DMS153 treated with DMSO at 0.1 percent for 48 hours (cell line): ENCODE results near the gene DBI.
A peak's percentile ranks its signal among the peaks of the same experiment; 100 is the strongest.

Source experiments
- DNase-seq: peaks from one replicate; lab custom pipeline; 2025; ENCODE audit not compliant: unreplicated experiment; lab: John Stamatoyannopoulos, UW

The DBI gene

DNA sequence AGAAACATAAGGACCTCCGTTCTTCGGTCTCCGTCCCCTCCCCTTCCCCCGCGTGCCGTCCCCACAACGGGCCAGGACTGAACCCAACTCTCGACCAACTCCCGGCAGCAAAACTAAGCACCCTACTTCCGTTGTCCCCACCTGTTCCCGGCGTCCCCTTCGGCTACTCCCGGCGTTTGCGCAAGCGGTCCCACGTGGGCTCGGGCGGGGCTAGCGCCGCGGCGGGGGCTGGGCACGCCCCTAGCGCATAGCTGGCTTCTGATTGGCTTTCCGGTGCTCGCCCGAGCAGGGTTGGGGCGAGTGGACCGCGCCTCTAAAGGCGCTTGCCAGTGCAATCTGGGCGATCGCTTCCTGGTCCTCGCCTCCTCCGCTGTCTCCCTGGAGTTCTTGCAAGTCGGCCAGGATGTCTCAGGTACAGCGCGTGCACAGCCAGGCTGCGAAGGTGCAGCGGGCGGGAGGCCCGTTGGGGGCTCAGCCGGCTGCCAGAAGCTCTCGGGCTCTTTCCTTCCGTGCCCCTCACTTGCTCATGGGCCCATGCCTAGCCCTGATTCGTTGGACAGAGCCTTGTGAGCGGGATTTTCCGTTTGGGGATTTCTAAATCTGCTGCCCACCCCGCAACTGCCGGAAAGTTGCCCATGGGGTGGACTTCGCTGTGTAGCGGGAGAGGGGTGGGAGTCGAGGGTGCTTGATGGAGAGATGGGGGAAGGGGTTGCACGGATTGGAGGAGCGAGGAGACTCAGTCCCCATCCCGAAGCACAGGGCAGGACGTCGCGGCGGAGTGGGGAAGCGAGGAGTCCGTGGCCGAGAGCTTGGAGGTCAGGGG is at the start of gene DBI, which contains the start of gene C2orf76:
TSS of gene DBI (plus strand) at position 329 of the 823 bp plus-strand sequence. CDS start at position 404, 75 bp downstream.
TSS of gene C2orf76 (minus strand) at position 186 of the 823 bp plus-strand sequence. CDS start 26,875 bp downstream, outside the sequence.
- DNase-seq: peak; percentile 94

DNA sequence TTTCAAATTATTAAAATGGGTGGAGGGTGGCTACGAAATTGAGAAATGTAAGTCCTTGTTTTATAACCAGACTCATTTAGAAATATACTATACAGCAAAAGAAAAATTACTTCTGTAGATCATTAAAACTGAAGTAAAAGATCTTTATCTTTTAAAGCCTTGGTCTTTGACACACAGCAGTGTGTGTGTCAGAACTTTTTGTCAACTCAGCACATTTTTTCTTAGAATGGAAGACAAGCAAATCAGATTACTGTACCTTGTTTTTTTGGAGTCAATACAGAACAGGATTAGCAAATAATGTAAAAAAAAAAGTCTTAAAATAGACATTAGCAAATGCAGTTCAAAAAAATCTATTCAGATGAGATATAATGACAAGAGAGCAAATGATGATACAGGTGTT is 49.2 kb upstream of the DBI start:
- DNase-seq: no peak

DNA sequence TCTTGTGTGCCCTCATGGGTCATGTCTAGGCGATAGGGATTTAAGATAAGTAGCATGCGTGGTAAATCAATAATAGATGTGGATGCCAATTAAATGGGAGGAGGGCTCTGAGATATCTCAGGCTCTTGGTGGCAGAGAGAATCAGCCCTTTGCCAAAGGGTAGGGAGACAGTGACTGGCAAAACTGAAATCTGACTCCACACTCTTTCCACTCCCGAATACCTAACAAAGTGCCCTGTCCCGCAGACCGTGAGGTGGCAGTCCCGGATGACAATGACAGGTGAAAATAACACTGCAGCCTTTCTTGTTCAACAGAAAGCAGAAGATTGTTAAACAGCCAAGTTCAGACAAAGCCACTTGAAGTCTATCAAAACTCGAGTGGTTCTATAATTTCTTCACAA is 47.2 kb upstream of the DBI start:
- DNase-seq: no peak

DNA sequence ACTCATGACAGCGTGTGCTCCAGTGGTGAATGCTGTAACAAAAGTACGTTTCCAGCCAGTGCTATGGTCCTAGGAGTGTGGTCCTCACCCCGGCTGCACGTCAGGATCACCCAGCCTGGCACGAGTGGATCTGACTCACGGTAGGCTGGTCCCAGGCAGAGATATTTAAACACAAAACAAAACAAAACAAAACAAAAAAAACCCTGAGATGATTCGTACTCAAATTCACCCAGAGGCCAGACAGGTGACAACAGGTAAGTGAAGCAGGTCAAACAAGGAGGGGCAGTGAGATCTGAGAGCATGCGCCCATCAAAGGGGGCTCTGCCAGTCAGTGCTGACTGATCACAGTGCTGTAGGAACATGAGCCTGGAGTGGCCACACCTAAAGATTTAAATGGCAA is 43.3 kb upstream of the DBI start:
- DNase-seq: no peak

DNA sequence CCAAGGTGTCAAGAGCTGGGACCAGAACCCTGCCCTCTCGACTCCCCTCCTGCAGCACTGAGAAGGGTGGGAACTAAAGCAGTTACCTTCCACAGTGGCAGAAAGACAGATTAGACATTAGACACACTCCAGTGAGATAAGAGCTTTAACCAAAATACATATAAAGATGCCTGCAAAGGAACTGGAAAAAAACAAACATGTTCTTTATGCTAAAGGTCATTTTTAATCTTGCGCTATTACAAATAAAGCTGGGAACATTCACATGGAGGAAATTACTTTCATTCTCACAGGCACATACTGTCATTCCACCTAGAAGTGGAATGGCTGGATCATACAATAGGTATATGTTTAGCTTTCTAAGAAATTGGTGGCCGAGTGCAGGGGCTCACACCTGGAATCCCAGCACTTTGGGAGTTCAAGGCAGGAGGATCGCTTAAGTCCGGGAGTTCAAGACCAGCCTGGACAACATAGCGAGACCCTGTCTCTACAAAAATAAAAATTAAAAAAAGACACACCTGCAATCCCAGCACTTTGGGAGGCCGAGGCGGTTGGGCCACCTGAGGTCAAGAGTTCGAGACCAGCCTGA is 42.0 kb upstream of the DBI start:
- no peak for DNase-seq

DNA sequence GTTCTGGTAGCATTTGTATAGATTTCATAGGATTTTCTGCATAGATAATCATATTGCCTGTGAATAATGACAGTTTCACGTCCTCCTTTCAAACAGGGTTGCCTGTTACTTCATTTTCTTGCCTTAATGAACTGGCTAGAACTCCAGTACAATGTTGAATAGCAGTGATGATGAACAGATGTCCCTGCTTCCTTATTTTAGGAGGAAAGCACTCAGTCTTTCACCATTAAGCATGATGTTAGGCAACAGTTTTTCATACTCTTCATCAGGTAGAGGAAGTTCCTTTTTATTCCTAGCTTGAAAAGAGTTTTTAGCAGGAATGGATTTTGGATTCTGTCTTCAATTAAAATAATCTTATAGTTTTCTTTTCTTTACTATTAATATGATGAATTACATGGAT is 39.8 kb upstream of the DBI start:
- no peak for DNase-seq

DNA sequence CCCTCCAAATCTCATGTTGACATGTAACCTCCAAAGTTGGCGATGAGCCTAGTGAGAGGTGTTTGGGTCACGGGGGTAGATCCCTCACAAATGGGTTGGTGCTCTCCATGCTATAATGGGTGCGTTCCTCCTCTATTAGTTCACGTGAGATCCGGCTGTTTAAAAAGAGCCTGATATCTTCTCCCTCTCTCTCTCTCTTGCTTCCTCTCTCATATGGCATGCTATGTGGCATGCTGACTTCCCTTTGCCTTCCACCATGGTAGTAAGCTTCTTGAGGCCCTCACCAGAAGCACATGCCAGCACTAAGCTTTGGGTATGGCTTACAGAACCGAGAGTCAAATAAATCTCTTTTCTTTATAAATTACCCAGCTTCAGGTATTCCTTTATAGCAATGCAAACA is 39.3 kb upstream of the DBI start:
- no peak for DNase-seq

DNA sequence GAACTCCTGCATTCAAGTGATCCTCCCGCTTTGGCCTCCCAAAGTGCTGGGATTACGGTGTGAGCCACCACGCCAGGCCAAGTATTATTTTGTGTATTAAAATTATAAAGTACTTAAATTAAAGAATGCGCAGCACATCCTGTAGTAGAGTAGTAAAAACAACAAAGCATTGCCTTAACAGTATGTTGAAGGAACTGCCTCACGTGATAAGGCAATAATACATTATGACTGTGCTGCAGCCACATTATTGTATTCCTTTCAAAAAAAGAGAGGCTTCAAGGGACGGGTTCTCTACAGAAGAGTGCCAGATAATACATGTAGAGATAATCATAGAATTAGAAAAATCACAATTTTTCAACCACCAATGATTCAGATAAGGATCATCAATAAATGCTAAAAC is 33.8 kb upstream of the DBI start:
- no peak for DNase-seq

DNA sequence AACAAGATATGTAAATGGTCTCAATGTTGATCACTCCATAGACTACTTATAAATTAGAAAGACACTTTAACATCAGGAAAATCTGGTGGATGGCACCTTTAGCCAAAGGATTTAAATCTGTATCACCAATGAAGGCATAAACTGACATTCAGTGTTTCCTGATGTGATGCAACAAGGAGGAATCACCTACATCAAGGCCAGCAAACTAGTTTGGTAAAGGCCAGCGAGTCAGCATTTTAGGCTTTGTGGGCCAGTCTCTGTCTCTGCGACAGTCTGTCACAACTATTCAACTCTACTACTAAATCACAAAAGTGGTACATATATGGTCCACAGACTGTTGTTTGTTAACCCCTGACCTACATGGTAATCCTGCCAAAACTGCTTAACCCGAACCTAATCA is 33.4 kb upstream of the DBI start:
- DNase-seq: no peak

DNA sequence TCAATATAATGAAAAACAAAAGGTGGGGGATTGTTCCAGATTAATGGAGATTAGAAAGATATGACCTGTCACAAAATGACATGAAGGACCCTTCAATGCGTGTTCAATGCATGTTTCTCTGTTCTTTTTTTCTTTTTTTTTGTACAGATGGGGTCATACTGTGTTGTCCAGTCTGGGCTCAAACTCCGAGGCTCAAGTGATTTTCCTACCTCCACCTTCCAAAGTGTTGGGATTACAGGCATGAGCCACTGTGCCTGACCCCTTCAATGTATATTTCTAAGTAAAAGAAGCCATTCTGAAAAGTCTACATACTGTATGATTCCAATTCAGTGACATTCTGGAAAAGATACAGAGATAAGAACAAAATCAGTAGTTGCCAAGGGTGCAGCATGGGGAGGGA is 32.9 kb upstream of the DBI start:
- no peak for DNase-seq

DNA sequence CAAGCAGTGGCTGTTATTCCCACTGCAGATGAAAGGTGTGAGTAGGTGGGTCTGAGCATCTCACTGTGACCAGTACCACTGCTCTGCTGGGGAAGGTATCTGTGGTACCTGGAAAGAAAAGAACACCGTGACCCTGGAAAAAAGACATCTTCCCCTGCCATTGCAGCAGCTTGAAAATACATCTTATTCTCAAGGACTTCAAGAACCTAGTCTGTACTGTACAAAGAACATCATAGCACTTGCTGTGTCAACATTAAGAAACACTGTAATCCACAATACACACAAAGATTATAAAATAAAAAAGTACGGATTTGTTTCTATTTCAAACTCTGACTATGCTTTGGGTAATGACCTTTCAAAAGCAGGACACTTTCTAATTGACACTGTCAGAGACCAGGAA is 29.0 kb upstream of the DBI start:
- DNase-seq: no peak

DNA sequence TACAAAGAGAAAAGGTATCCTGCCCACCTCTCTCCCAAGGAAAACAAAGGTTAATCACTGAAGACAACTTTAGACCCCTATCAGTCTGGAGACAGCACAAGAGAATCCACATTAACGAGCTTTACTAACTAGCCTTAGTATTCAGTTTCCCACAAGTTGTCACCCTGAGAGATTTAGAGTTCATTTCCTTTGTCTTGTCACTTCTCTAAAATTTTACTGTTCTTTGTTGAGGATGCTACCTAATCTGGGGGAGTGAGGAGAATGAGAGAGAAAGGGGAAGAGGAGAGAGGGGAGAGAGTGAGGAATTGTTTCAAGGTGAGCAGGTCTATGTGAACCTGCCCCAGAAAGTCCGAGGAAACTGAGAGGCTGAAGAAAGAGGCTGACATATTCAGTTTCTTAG is 28.5 kb upstream of the DBI start:
- no peak for DNase-seq

DNA sequence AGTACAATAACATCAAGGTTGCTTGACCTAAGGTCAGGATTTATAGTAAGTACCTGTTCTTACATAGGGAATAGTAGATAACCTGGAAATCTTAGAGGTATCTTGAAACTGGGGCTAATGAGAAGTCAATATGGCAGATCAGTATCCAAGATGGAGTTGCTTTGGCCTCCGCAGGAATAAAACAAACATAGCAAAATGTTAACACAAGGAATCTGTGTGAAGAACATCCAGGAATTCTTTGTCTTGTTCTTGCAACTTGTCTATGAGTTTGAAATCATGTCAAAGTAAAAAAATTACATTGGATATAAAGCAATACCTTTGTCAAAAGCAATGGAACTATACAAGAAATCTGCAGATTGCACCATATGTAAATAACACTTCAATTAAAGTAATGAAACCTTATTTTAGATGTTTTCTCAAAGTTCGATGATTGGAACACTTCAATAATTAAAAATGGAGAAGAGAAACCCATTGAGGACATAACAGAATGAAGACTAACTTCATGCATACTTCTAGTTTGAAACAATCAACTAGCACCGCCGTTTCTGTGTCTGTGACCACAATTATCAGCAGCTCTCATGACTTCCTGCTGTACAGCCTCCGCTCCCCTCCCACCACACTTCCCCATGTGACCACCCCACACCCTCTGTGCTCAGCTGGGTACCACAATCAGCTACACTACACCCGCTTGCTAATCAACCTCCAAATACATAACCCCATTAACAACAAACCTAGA is 27.8 kb upstream of the DBI start:
- no peak for DNase-seq

DNA sequence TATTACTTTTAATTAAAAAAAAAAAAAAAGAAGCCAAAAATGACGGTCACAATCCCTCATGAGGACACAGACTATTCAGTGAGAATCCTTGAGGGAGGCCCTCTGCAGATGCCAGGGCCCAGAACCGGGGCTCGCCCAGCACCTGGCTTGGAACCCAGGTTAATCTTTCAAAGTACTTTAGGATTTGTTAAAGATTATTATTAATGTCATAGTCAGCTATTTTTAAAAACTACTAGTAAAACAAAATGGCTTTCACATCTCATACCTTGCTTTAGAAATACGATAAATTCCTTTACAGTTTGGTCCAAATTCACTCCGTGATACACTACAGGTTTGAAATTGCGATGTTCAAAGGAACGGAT is 27.2 kb upstream of the DBI start:
- DNase-seq: no peak

DNA sequence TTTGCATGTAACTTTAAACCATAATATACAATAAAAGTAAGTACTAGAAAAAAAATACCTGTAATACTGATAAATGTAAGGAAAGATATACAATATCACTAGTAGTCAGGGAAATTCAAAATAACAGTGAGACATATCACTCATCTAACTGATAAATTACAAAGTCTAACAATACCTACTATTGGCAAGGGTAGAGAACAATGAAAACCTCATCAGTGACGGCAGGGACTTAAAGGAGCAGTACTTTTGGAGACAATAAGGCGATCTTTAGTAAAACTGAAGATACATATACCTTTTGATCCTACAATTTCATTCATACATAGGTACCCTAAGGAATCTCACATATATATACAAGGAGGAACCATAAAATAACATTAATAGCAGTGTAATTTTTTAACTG is 25.1 kb upstream of the DBI start:
- no peak for DNase-seq

DNA sequence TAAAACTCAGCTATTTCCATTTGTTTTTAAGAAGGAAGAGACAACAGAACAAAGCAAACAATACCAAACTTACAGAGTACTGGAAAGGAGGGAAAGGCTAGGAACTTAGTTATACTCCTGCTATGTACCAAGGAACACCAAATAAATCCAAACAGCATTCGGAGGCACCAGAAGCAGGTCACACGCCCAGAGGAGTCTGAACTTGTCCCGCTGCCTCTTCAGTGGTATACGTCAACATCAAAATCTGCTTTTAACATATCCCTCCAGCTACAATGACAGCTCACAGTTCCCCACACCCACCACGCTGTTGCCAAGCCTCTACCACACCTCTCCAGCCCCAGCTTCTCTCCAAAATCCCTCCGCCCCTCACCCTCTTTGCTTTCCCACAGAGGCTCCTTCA is 17.5 kb upstream of the DBI start:
- DNase-seq: no peak

DNA sequence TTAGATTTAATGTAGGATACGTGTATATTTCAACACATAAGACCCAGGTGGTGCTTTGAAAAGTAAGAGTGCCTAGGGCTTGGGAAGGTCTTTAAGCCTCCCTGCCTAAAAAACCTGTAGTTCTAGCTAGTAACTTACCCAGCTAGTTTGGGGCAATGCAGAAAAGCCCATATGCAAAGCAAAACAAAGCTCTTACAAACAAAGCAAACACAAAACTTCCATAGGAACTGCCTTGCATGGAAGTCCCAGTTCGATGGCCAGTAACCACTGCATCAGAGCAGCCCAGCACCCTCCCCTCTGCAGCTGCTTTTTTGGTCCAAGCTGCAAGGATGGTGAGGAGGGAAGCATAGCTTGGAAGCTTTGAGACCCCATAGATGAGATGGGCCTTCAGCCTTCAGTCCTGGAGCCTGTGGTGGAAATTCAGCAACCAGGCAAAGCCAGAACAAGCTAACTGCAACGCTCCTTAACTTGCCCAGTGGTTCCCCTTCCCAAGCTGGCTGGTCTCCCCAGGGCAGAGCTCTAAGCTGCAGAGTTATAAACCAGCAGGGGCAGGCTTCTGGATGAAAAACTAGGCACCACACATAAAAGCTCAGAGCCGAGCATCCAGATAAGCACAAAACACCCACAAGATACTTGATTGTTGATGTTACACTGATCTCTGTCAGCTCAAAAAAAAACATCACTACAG is 16.3 kb upstream of the DBI start:
- DNase-seq: no peak

DNA sequence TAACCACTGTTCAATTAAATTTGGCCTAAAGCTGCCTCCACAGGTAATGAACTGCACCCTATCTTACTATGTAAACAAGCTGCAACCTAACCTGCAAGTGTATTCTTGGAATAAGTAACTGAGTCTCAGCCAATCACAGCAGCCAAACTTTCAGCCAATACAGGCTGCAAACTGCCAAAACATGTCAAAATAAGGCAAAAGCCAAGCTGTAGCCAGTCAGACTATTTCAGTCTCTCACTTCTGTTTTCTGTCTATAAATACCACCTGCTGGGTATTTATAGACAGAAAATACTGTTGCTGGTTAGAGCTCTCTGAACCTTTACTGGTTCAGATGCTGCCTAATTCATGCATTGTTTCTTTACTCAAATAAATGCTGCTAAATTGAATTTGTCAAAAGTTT is 14.4 kb upstream of the DBI start:
- DNase-seq: no peak

DNA sequence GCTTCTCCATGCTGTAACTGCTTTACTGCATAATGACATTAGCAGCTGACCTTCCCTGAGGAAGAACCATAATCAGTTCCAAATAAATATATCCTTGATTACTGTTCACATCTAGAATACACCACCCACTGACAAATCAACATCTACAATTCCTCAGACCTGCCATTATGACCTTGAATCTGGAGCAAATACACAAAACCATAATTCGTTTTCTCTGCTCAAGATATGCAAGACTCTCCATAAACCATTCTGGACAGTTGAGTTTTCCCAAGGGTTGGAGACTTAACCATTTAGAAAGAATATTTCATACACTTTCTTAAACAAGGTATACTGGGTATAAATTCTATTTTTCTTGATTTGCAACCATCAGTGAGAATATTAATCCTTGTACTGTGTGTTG is 11.9 kb upstream of the DBI start:
- DNase-seq: no peak

DNA sequence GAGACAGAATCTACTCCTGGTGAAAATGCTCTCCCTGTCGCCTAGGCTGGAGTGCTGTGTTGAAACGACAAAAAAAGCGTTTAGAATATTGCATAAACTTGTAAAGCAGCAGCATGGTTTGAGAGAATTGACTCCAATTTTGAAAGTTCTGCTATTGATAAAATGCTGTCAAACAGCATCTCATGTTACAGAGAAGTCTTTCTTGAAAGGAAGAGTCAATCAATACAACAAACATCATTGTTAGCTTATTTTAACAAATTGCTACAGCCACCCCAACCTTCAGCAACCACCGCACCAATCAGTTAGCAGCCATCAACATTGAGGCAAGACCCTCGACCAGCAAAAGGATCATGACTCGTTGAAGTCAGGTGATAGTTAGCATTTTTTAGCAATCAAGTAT is 7.0 kb upstream of the DBI start:
- no peak for DNase-seq

DNA sequence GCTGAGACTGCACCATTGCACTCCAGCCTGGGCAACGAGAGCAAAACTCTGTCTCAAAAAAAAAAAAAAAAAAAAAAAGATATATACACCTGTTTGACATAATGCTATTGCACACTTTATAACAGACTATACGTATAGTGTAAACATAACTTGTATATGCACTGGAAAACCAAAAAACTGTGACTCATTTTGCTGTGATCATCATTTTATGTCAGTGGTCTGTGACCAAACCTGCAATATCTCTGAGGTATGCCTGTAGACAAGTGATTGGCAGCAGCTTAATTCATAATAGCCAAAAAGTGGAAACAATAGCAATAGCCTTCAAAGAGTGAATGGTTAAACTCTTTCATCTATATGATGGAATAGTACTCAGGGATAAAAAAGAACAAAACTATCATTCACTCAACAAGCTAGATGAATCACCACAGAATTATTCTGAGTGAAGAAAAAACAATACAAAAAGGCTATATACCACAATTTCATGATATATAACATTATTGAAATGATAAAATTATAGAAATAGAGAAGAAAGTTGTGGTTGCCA is 6.3 kb upstream of the DBI start:
- no peak for DNase-seq
